GM19372 (cell line): ENCODE measurements around the gene FAAP20.
A peak's percentile ranks its signal among the peaks of the same experiment; 100 is the strongest.

Source experiments
- ATAC-seq: cut with Tn5 transposase; IDR thresholded peaks from one replicate; pipeline ENCODE4 v1.9.1; 2021; ENCODE audit warnings: mild to moderate bottlenecking, low read depth, moderate library complexity; ENCODE audit not compliant: unreplicated experiment

Gene FAAP20

DNA sequence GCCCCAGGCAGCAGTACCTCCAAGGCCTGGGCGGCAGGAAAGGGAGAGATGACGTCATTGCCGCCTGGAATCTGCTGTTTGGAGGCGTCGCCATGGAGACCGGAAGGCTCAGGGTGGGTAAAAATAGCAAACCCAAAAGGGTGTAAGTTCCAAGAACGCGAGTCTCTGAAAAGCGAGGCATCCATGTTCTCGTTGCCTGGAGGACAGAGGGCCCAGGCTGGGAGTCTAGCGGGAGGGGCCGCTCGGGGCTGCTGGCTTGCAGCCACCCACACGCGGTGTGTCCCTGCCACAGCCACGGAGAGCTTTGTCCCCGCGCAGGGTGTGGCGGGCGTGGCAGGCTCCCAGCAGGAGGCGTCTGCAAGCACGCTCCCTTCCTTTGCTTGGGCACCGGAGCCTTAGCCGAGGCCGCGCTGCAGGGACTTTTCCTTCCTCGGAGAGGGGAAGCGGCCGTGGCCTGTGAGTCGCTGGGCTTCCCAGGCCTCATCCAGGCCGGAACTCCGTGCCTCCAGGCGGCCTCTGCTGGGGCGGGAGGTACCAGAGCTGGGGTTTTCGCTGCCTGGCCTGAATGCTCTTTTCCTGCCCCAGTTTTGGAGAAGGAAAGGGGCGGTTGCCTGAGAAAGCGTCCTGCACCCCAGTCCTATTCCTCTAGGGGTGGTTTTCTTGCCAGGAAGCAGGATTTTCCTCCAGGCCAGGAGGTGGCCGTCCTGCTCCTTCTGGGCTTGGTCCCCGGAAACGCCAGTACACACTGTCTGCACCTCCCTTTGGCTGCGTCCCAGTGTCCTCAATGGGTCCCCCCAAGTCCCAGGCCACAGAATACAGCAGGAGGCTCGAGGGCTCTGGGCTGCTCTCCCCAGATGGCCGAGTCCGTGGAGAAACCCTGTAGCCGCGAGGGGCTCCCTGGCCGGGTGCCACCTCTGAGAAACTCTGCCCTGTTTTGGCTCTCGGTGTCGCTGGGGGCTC lies 18.2 kb upstream of the FAAP20 start:
- no peak for ATAC-seq

DNA sequence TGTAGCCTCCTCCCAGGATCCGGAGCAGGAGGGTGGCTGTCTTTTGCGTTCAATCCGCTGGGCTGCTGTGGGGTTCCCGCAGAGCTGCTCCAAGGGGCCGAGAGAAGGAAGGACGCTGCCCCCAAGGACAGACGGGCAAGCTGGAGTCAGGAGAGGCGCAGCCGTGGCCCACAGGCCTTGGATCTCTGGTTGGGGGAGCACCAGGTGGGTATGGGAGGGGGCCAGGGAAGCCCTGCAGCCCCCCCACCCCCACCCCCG lies 17.6 kb upstream of the FAAP20 start:
- ATAC-seq: no peak

DNA sequence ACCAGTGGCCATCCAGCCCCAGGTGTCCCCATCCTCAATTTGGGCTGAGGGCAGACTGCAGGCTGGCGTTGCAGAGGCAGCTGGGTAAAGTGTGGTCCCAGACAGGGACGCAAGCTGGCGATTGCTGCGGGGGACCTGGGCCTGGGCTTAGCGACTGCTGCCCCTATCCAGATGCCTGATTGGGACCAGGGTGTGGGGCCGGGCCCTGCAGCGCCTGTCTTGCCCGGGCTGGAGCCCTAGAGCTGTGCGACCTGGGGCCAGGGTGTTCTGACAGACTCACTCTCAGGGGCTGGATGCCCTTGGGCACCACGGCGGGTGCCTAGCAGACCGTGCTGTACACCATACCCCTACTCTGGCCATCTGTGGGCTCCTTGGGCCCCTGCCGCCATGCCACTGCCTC lies 16.2 kb upstream of the FAAP20 start:
- ATAC-seq: no peak

DNA sequence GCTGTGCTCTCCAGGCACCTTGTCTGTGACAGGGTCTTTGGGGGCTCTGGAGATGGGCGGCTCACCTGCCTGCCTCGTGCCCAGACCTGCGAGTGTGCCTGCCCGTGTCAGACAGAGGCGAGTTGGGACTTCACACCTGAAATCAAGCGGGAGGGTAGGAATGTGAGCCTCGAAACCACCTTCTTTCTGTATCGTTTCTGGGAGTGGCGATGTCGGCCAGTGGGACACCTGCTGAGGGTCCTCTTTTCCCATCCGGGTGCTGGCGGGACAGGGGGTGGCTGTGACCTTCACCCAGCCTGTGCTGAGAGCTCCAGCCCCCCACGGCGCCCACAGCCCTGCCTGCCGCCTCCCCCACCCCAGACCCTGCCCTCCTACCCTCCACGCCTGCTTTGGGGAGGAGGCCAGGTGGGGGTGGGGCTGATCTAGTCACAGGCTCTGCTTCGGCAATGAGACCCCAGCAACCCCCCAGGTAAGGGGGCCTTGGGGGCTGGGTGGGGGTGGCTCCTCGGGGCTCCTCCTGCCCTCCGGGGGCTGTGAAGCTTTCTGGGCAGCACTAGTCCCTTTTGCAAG lies 15.6 kb upstream of the FAAP20 start:
- no peak for ATAC-seq

DNA sequence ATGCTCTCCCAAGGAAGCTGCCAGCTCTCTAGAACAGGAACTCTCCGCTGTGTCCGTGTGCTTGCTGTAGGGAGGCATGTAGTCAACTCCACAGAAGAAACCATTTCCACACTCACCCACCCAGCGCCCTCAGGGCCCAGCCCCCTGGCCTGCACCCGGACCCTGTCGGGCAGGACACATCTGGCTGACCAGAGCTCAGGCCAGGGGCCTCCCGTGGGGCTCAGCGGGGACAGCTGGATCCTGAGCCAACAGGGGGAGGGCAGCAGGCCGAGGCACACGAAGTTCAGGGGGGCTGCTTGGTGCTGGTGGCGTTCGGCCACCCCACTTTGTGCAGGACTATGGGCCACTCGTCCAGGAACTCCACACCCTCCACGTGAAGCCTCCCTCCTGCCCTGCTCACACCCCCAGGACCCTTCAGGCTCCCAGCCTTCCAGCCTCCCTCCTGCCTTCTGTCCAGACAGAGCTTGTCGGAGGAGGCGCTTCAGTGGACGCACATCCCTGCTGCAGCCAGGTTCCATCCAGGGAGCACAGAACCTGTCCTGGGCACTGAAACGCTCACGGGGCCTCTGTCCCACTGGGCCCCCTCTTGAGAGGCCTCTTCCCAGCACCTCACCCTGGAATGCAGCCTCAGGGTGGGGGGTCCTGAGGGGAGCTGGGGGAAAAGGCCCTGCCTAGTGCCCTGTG lies 15.0 kb upstream of the FAAP20 start:
- ATAC-seq: no peak

DNA sequence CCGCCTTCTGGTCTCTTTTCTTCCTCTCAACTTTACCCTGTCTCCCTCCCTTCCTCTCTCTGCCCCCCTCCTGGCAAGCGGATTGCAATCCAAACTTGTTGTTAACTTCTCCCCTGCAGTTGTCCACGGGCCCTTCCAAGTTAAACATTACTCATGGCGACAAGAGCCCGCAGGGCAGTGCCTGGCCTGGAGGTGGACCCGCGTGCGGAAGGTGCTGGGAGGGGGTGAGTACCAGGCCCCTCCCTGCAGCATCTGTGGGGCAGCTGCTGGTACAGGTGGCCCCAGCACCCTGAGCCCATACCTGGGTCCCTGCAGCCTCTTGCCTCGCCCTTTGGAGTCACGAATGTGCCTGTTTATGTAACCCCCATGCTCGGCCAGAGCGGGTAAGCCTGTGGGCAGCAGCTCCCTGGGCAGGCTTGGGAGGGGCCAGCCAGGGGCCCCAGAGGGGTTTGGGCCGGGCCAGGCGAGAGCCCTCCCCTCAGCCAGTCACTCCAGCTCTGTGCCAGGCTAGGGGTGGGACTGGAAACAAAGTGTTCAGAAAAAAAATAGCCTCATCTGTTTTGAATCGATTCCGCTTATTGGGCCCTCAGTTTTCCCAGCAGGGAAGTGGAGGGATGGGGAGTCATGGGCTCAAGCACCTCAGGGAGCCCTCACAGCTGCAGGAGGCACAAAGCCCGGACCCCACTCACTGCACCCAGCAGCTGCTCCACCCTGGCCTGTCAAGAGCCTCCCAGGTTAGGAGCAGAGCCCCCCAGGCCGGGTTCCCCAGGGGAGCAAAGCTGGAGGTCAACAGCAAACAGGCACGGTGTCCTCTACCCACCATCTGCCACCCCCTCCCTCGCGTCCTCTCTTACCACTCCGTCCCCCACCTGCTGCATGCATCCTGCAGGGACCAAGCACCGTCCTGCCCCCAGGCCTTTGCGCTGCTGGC lies 14.0 kb upstream of the FAAP20 start:
- ATAC-seq: no peak

DNA sequence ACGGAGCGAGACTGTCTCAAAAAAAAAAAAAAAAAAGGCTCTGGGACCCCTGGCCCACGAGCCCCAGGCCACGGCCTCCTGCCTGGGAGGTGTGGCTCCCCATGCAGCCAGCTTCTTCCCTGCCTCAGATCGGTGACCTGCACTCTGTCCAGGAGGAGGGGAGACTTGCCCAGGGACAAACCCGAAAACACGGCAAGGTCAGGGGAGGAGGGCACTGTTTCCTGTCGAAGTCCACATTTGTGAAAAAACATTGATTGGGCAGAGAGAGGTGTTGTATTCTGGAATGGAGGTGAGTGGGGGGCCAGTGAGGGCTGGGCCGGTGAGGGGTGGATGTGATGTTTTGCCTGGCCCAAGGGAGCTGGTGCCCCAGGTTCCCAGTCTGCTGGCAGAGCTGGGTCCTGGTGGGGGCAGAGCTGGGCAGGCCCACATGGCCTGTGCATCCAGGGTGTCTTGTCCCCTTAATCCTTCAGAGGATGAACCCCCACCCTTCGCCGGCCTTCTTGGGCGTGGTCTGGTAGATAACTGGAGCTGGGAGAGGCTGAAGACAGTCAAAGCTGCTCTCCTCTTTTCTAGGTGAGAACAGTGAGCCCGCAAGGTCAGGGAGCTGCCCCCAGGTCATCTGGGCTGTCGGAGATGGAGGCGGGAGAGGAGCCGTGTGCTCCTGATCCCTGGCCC lies 12.4 kb upstream of the FAAP20 start:
- no peak for ATAC-seq

DNA sequence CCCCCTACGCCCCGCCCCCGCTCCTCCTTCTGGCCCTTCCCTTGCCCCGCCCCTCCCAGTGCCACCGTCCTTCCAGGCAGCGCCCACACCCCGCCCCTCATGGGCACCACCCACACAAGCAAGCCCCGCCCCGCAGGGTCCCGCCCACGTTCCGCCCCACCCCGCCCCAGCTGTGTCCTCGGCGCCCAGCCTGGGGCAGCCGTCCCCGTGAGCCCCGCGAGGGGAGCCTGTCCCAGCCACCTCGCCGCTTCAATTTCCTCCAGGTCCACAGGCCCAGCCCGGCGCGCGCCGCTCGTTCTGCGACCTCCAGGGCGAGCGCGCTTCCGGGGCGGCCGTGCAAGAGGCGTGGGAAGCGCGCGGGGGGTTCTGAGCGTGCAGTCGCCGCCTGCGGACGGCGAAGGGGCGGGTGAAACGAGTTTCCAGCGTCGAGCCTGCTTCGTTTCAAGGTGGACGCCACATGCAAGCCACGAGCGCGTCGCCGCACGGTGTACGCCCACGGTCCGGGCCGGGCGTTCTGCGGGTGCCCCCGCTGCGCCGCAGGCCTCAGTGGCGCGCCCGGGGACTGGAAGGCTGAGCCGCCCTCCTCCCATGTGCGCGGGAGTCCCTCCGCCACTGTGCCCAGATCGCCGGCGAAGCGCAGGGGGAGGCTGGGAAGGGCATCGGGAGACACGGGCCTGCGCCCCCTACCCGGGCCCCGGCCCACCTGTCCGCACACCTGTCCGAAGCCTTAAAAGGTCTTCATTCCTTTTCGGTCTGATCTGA lies 10.8 kb upstream of the FAAP20 start:
- ATAC-seq: peak; percentile 74

DNA sequence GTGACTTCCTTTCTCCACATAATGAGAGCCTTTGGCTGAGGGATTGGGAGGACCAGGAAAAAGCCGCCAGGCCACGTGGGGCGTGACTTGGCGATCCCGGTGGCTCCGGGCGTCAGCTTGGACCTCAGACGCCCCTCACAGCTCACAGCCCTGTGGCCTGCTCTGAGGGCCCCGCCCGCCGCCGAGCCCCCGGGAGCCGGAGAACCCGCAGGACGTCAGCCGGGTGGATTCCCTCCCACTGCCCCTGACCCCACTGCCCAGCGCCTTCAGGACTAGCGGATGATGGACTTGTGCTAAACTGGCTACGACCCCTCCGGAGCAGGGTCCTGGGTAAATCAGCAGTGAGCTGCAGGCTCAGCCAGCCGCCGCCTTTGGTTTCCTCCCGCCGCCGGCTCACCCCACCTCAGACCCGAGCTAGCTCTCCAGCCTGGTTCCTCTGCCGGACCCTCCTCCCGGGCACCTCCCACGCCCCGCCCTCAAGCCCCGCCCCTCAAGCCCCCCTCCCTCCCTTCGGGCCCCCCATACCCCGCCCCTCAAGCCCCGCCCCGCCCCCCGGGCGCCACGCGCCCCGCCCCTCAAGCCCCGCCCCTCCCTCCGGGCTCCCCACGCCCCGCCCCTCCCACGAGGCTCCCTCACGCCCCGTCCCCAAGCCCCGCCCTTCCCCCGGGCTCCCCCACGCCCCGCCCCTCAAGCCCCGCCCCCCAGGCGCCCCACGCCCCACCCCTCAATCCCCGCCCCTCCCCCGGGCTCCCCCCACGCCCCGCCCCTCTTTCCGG lies 10.0 kb upstream of the FAAP20 start:
- no peak for ATAC-seq

DNA sequence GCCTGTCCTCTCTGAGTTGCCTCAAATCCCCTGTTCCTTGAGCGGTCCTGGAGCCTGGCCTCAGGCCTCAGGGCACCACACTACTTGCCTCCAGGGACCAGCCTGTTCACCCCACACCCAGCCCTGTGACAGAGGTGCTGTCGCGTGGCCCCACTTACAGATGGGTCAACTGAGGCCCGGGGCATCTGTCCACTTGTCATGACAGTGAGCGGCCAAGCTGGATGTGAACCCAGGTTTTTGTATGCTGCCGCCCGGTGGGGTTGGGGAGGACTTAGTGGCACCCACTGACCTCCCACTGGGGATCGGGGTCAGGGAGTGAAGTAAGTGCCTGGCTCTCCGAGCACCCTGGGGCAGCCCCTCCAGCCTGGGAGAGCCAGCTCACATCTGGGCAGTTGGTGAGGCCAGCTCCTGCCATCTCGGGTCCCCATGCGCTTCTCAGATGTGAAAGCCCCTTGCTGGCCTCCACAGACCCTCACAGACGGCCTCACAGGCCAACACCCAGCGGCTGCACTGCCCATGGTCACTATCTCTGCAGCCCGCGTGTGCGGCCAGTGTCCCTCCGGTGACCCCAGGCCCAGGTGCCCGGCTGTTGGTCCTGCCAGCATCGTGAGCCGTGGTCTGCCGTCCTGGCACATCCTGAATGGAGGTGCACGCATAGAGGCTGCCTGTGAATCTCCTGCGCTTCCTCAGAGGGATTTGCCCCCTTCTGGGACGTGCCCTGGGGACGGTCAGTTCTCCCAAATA lies 9.3 kb upstream of the FAAP20 start:
- no peak for ATAC-seq

DNA sequence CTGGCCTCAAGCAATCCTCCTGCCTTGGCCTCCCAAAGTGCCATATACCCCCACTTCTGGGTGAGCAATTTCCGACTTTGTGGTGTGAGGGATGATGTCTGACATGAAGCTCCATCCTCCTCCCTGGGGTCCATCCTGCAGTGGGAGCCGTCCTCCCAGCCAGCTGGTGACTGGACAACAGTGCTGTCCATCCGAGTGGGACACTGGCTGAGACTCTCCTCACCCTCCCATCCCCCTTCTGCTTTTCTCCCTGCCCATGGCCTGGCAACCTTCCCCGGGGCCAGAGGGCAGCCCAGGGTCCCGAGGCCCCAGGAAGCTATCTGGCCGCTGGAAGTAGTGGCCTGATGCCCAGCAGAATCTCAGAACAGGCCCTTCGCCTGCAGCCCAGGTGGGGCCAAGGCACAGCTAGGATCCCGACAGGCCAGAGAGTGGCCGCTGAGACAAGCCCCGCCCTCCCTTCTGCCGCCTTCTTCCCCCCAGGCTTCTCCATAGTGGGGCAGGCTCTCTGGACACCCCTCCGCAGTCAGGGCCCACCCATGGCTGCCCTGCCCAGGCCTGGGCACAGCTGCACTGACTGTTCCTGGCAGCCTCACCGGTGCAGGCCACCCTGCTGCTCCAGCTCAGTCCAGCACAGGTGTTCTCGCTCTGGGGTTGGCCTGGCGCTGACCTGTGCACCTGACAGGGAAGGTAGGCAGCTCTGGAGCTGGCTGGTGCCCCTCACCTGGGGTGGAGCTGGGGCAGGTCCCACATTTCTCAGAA lies 8.4 kb upstream of the FAAP20 start:
- ATAC-seq: no peak

DNA sequence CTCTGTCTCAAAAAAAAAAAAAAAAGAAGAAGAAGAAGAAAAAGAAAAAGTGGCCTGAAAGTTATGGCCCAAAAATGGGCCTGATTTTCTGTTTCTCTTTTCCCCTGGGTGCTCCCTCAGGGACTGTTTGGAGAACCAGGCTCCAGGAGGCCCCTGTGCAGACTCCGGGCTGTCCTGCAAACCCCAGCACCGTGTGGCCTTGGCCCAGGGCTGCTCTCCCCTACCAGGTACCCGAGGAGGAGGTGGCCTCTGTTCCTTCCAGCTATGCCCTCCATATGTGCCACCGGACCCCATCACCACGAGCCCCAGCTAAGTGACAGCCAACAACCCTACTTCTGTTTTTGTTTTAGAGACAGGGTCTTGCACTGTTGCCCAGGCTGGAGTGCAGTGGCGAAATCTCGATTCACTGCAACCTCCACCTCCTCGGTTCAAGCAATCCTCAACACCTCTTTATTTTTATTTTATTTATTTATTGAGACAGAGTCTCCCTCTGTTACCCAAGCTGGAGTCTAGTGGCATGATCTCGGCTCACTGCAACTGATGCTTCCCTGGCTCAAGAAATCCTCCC lies 7.5 kb upstream of the FAAP20 start:
- ATAC-seq: no peak

DNA sequence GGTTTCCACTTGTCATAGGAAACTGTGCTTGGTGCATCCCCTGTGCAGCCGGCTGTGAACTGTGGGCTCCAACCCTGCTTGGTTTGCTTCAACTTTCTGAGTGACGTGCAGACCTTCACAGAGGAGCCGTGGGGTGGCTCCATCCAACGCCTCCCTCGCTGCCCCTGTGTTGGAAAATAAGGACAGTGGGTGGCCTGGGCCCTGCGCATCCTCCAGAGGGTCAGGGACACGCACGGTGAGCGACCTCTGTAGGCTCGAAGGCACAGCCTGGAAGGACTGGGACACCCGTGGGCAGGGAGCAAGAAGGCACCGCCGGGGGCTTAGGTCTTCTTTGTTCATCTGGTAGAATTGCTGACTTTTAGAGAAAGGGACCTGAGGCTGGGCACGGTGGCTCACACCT lies 6.5 kb upstream of the FAAP20 start:
- no peak for ATAC-seq

DNA sequence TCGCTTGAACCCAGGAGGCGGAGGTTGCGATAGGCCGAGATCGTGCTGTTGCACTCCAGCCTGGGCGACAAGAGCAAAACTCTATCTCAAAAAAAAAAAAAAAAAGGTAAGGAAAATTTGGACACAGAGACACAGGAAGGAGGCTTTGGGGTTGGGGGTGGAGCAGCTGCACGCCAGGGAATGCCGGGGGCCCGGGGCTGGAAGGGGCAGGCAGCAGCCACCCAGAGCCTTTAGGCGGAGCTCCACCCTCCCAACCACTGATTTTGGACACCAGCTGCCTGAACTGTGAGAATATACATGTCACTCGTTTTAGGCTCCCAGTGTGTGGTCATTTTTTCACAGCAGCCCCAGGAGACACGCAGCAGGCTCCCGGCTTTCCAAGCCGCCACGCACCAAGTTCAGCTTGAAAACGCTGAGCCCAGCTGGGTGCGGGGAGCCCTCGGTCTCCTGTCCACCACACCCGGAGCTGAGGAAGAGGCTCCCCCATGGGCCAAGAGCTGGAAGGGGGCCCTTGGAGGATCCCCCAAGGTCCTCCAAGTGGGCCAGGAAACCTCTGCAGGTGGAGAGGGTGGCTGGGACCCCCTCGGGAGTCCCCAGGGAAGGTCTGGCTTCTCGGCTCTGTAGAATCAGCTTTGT lies 5.9 kb upstream of the FAAP20 start:
- ATAC-seq: no peak

DNA sequence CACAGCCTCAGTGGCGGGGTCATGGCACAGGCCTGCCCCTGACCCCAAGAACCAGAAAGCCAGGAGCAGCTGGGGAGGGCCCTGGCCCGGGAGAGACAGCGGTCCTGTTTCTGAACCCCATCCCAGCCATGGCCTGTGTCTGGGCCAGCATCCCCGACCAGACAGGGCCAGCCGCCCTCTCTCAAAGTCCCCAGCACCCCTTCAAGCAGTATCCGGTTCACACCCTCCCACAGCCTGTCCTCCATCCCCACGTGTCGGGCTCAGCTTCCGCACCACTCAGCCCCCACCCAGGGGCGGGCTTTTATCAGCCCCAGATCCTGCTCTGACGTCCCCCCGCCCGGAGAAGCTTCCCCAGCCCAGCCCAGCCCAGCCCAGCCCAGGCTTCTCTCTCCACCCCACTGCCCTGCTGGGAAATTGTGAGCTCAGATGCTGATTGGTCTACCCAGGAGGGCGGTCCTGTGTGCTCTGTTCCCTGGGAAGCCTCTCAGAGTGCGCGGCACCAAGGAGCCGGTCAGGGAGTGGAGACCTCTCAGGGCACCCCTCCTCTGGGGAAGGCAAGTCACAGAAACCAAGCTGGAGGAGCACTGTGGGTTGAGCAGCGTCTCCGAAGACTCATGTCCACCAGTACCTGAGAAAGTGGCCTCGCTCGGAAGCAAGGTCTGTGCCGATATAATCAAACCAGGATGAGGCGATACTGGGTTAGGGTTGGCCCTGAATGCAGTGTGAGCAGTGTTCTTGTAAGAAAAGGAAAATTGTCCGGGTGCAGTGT lies 4.7 kb upstream of the FAAP20 start:
- peak; percentile 44 for ATAC-seq

DNA sequence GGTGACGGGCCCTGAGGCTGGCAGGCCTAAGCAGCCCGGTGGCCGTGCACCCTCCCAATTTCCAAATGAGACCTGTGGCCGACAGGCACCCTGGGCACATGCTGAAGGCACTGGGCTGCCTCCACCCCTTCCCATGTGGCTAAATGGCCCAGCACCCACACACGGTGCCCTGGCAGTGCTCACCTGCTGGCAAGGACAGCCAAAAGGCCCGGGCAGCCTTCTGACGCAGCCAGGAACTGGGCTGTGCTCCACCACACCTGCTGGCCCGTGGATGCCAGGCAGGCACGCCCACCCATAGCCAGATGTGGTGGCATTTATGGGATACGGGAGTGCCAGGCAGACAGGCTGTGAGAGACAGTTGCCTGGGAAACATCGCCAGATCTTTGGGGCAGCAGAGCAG lies 4.0 kb upstream of the FAAP20 start:
- no peak for ATAC-seq
